Activated CD8-positive, alpha-beta memory T cell treated with anti-CD3 and anti-CD28 coated beads, Interleukin-2, amount 50 U/mL, for 4 hours (primary cell): ENCODE results near the gene DDX39A.

Source experiments
- DNase-seq: peaks from one replicate; pipeline ENCODE4 v3.0.0-alpha.2; 2020

Gene DDX39A

DNA sequence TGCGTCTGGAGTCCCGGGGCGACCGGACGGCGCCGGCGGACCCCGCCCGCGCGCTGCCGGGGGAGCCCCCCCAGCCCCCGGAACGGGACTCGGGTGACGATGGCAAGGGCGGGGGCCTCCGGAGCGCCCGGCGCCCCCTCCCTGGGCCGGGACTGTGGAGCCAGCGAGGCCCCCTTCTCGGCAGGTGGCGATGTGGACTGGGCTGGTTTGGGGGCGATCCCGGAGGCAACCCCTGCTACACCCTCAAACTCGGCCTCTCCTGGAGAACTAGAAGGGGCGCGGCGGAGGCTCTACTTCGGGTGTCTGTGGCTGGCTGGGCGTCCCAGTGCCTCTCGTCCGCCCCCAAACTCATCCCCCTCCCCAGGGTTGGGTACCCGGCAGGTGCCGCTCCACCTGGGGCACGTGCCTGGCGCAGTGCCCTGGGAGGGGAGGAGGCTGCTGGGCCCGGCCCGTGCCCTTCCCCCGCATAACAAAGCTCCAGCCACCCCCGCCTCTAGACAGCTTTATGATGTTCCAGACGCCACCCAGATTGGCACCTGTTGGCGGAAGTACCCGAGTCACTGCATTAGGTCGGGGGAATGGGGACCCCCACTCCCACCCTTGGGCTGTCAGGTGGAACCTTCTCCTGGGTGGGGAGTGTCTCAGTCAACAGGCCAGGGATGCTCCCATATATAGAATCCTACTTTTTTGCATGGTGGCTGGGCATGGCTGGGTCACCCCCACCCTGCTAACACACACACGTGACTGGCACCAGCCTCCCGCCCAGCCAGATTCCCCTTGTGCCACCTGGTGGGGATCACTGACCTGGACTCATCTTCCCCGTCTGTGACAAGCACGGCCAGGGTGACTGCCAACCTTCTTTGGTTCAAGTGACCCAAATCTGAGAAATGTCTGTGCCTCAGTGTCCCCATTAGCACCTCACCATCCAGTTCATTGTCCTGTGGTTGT, 14.7 kb upstream of the DDX39A start:
- peak; percentile 69 for DNase-seq

DNA sequence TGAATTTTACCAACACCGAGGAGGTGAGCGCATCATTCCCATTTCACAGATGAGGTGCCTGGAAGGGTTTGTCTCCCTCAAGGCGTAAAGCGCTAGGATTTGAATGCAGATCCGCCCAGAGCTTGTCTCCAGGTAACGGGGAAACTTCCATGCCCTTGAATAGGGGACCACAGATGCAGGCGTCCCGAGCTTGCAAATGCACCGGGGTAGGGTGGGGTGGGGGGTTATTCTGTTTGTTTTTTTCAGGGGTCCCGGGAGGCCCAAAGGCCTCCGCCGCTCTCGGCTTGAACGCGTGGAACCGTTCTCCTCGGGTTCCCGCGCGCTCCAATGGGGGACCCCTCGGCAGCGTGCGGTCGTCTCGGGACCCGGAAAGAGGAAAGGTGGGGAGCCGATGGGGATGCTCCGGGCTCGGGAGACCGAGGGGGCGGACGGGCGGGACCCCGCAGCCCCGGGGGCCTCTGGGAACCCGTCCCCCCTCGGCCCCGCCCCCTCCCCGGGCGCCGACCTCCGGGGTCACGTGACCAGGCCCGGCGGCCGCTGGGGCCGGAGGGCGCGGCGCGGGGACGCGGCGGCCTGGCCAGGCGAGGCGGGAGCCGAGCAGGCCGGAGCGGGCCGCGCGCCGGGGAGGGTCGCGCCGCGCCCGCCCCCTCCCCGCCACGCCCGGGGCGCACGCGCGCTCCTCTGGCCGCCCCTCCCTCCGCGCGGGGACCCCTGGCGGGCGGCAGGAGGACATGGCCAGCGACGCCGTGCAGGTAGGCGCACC, 13.8 kb upstream of the DDX39A start, which contains the start of gene PKN1:
Gene PKN1 (plus strand): TSS at position 516 of the 763 bp plus-strand sequence. CDS start 216 bp downstream, at position 732.
- peak; percentile 62 for DNase-seq

DNA sequence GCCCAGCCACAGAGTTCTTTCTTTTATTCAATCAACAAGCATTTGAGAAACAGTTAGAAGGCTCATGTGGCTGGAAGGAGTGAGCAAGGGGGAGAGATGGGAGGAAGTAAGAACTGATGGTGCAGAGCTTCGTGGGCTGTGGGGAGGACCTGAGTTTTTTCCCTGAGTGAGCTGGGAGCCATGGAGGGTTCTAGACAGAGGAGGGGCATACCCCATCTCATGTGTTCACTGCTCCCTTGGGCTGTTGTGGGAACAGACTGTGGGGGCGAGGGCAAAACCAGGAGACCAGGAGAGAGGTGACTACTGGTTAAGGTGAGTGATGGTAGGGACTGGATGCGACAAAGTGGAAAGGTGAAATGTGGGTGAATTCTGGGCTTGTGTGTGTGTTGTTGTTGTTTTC, 11.6 kb upstream of the DDX39A start:
- DNase-seq = no peak

DNA sequence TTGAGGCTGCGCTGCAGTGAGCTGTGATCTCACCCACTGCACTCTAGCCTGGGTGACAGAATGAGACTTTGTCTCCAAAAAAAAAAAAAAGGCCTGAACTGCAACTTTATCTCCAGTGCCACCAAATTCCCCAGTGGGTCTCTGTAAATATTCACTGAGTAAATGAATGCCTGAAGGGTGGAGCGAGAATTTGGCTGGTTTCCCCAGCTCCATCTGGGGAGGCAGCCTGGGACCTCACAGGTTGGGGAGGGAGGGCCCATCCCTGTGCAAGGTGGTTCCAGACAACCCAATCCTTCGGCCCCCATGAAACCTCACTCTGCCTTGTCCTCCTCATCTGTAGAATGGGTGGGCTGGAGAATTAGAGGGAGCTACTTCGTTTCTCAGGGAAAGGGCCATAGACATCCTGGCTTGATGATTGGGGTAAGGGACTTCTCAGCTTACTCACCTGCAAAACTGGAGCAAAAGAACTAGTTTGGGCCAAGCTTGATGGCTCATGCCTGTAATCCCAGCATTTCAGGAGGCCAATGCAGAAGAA, 9.8 kb upstream of the DDX39A start:
- DNase-seq = no peak

DNA sequence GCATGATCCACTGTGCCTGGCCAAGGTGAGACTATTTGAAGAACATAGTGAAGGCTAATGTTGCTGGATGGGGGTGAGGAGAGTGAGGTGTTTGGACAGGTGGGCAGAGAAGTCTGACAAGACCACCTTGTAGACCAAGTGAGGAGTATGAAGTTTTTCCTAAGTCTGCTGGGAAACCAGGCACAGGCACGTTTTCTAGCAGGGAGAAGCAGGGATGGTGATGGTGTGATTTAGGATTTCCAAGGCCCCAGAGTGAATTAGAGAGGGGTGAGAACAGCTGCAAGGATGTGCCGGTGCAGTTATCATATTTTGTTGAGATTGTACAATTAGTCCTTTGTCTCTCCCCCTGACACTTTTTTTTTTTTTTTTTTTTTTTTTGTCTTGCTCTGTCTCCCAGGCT, 8.3 kb upstream of the DDX39A start:
- DNase-seq = no peak

DNA sequence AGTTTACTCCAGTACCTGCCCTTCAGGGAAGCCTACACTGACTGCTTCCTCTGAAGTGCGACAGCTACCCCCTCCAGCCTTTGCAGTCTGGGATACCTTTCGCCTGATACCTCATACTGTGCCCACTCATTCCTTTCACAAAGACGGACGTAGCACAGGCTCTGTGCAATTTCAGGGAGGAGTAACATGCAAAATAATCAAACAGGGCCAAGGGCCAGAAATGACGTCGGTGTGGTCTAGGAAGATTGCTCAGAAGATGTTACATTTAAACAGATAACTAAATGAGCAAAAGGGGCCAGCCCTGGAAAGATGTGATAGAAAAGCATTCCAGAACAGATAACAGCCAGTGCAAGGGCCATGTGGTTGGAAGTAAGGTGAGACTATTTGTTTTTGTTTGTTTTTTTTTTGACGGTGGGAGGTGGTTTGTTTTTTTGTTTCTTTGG, 6.6 kb upstream of the DDX39A start:
- no peak for DNase-seq

DNA sequence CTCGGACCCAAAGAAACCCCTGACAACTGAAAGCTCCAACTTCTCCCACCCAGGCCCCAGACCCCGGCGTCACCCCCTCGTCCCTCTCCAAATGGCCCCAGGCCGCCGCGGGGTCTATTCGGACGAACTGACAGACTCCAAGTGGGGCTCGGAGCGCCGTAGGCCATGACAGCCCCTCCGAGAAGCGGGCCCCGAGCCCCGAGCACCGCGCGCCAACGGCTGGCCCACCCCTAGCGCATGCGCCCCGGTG, 360 bp downstream of the DDX39A start:
- DNase-seq = no peak

DNA sequence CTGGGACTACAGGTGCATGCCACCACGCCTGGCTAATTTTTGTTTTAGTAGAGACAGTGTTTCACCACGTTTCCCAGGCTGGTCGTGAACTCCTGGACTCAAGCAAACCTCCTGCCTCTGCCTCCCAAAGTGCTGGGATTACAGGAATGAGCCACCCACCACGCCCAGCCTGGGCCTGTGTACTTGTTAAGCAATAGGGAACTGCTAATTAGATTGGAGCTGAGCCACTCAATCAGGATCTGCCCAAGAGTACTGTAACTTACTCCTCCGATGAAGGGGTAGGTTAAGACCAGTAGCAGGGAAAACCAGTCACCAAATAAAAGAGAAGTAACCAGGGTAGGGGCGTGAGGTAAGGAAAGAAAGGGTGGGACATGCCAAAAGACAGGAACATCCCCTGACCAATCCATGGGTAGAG, 2.3 kb downstream of the DDX39A start:
- DNase-seq = no peak

DNA sequence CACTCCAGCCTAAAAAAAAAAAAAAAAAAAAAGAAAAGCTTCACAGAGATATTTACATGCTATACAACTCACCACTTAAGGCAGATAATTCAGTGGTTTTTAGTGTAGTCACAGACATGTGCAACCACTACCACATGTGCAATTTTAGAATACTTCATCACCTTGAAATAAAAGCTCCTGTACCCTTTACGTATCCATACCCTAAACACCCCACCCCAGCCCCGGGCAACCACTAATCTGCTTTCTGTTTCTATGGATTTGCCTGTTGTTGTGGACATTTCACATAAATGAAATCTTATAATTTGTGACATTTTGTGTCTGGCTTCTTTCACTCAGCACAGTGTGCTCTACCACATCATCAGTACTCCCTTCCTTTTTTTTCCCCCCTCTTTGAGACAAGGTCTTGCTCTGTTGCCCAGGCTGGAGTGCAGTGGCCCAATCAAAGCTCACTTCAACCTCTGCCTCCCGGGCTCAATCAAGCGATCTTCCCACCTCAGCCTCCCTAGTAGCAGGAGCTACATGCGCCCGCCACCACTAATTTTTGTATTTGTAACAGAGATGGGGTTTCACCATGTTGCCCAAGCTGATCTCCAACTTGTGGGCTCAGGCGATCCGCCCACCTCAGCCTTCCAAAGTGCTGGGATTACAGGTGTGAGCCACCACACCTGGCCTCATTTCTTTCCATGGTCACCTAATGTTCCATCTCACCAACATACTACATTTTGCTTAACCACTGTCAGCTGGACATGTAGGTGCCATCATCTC, 4.0 kb downstream of the DDX39A start:
- DNase-seq = no peak

DNA sequence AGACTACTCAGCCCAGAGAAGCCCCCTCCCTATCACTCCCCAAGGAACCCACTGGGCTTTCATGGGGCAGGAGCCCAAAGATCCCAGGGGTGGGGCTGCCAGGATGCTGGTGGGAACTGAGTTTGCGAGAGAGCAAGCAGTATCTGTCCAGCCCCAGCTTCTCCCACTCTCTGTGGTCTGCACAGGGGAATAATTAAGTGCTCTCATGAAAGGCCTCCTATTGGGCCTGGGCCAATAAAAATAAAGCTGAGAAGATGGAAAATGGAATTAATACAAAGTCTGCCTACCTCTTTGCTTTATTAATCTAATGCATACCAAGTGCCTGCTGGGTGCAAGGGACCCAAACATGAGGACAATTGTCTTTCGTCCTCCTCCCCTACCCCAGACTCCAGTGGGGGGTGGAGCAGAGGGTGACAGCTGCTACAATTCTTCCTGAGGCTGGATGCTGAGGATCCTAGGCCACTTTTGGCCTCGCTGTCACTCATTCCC, 5.4 kb downstream of the DDX39A start:
- no peak for DNase-seq

DNA sequence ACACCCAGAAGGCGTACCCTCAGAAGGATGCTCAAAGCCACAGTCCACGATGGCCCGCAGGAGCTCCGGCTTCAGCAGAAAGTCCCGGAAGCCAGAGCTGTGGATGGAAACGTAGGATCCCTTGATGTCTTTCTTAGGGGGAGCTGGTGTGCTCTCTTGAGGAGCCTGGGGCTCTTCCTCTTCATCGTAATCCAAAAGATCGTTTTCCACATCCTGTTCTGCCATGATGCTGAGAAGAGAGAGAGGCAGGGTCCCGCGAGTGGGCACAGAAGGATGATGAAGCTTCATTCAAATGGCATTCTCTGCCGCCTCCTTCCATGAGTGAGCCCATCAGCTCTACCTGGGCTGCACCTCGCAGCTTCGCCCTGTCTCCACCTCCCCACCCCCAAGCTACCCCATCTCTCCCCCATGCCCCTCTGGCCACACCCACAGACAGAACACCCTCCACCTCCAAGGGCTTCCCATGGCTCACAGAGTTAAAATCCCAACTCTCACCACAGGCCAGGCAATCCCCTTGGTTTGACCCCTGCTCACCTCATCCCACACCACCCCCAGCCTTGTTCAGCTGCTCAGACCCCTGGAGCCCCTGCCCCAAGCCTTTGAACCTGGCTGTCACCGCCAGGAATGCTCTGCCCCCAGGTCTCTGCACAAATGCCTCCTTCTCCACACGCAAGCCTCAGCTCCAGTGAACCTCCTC, 6.0 kb downstream of the DDX39A start:
- DNase-seq = no peak

DNA sequence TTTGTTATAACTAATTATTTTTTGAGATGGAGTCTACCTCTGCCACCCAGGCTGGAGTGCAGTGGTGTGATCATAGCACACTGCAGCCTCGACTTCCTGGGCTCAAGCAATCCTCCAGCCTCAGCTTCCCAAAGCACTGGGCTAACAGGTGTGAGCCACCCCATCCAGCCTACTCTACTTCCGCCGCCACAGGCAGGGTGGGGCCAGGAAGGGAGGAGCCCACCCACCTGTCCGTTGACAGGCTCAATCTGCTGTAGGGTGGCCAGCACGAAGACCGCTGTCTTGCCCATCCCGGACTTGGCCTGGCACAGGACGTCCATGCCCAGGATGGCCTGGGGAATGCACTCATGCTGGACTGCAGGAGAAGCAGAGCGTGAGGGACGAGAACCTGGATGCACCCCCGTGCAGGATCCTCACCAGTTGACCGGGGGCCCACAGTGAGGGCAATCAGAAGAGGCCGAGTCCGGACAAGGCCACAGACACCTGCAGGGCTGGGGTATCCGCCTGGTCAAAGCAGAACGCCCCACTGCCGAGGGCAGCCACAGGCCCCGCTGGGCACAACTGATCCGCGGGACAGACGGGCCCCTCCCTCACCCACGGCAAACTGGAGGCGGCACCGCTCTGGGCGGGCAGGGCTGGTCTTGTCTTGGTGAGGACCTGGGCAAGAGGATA, 6.7 kb downstream of the DDX39A start:
- no peak for DNase-seq

DNA sequence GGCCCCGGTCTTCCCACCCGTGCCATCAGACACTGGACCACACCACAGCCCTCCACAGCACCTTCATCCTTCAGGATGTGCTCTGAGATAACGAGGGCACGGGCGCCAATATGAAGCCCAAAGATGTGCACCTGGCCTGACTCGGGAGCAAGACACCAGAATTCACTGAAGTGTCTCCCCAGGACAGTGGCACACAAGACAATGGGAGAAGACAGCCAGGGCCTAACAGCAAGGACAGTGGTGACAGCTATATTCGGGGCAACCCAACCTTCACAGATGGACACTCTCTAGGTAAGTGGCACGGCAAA, 7.2 kb downstream of the DDX39A start:
- no peak for DNase-seq

DNA sequence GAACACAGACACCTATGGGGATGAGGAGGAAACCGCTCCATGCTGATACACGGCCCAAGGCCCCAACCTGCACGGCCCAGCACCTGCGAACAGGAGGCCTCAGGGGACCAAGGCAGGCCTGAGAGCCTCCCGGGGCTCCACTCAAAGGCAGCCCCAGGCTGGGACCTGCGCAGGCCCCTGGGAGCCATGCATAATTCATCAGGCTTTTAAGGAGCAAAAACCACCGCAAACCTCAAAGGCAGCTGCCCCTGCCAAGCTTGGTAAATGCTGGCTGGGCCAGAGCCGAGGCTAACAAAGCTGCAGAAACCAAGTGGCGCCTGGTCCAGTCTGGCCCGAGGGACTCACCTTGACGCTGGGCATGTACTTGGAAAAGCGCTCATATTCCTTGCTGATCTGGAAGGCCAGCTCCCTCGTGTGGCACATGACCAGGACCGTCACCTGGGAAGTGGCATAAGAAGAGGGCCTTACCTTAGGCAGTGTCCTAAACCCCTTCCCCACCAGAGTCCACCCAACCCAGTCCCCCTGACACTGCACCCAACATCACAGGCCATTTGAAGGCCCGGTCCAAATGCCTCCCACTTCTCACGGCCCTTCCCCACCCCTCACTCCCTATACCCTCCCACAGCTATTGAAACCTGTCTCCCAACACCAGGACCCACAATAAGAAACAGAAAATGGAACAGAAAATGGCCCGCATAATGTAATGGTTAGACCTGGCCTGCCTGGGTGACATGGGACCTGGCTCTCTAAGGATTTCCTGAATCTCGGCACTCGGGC, 7.8 kb downstream of the DDX39A start:
- no peak for DNase-seq

DNA sequence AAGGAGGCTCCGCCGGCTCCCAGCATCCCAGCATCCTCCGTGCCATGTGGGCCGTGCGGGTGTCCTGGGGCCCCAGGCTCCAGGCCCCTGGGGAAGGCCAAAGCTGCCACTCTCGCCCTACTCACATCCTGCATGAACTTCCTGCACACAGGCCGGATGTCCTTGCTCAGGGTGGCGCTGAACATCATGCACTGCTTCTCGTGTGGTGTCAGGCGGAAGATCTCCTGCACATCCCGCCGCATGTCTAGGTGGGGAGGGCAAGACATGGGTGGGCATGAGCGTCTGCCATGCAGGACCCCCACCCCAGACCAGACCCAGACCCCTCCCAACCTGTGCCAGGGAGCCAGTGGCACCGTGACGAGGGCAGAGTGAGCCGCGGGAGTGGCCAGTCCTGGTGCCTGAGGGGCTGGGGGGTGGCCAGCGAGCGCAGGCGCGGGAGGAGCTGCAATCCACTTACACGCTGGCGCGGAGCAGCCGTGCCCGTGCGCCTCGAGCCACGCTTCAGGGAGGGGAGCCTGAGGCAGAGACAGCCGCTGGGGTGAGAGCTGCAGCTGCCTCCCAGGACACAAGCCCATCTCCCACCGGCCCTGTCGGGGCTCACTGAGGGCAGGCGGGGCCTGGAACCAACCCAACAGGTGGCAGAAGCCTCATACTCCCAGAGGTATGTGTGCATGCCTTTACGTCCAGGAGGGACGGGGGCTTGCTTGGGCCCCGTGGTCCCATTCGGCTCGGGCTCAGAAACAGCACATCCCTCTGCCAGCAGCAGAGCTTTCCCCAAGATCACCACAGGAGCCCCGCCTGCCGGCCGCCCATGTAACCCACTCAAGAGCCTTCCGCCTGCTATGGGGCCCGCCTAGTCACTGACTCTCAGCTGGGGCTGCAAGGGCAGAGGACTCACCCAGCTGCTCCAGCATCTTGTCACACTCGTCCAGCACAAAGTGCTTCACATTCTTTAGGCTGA, 8.8 kb downstream of the DDX39A start:
- peak; percentile 42 for DNase-seq

DNA sequence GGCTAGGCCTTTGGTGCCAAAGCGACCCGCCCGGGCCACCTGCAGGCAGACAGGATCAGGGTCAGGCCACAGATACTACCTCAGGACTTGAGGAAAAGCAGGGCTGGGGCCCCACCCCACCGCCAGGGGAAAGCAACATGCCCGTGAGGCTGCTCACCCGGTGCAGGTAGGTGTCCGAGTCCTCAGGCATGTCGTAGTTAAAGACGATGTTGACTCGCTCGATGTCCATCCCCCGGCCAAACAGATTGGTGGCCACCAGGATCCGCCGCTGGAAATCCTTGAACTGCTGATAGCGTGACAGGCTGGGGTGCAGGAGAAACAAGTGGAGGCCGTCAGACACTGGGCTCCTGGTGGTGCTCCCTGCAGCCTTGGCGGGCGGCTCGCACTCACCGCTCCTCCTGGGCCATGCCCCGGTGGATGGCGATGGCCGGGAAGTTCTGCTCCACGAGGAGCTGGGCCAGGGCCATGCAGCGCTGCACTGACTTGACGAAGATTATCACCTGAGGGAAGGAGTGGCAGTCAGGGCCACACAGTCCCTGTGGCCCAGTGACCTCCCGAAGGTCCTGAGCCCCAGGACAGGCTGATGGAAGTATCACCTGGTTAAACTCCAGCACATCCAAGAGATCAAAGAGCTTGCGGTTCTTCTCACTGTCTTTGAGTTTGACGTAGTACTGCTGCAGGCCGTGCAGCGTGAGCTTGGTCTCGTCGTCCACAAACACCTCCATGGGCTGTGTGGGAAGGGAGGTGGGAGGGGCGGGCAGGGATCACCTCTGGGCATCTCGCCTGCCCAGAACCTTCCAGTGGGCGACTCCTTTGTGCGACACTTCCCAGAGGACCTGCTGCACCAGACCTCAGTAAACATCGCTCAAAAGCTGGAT, 9.8 kb downstream of the DDX39A start:
- DNase-seq = no peak

DNA sequence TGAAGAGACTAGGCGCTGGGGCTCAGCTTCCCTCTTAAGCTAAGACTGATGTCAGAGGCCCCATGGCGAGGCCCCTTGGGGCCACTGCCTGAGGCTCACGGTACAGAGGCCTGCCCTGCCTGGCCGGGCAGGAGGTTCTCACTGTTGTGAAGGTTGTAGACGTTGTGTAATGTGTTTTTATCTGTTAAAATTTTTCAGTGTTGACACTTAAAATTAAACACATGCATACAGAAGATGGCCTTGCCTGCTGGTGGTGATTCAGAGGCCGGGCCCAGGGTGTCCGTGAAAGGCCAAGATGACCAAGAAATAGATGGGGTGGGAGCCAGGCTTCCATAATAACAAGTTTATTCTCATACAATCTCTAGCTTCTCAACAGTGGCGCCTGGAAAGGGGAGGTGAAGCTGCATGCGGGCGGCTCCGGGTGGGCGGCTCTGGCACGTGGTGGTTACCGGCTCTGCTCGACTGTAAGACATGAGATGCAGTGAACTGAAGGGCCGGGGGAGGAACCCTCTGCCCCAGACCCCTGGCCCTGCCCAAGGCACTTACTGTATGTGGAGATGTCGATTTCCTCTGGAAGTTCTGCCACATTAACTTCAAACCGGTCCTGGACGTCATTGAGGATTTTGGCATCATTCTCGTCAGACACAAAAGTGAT, 10.5 kb downstream of the DDX39A start:
- peak; percentile 39 for DNase-seq
